Measurements from ENCODE around the gene PCCA.

GRCh38 chr13:100106705-100107104 lies 17.8 kb downstream of the PCCA start:
- TF ChIP-seq CTCF (conservative IDR thresholded peaks at IDR 0.05; ENCODE audit: low read depth in 2 of 2) (no peak), EZH2 (IDR thresholded peaks at IDR 0.05; ENCODE audit: low read depth, unreplicated experiment) (no peak), CREB1 (CRISPR knock-in tag; IDR thresholded peaks at IDR 0.05; ENCODE audit: low read depth) (no peak)

Measured in GM23338 (cell line).